GM23338 (cell line): ENCODE results near the gene DNAH11.

ENCODE experiments used
- CREB1 ChIP-seq: fragments of 250-450 bp; sonication (Bioruptor Pico); IDR thresholded peaks from 2 replicates; pipeline ENCODE4 v1.5.0; 2020; ENCODE audit warnings: low read depth, mild to moderate bottlenecking, moderate library complexity
- EZH2 ChIP-seq: fragments of 200-600 bp; sonication (generic); IDR thresholded peaks from one replicate; pipeline ENCODE4 v1.8.0; 2017; ENCODE audit warnings: antibody characterized with exemption, mild to moderate bottlenecking, low read depth; ENCODE audit not compliant: unreplicated experiment
- EZH2phosphoT487 ChIP-seq: fragments of 200-600 bp; sonication (generic); IDR thresholded peaks from one replicate; pipeline ENCODE4 v1.8.1; 2018; ENCODE audit warnings: antibody characterized with exemption; ENCODE audit not compliant: unreplicated experiment
- JUNB ChIP-seq: IDR thresholded peaks from one replicate; pipeline ENCODE4 v1.6.1; 2016; ENCODE audit warnings: antibody characterized with exemption; ENCODE audit not compliant: unreplicated experiment
- POLR2AphosphoS5 ChIP-seq: IDR thresholded peaks from 2 replicates; pipeline ENCODE4 v1.6.1; 2016; ENCODE audit warnings: antibody characterized with exemption, low read depth
- STAT1 ChIP-seq: IDR thresholded peaks from one replicate; pipeline ENCODE4 v1.6.1; 2016; ENCODE audit warnings: antibody characterized with exemption; ENCODE audit not compliant: unreplicated experiment
- ZNF114 ChIP-seq: fragments of 250-450 bp; sonication (Bioruptor Pico); IDR thresholded peaks from 2 replicates; pipeline ENCODE4 v1.5.0; 2020; ENCODE audit warnings: mild to moderate bottlenecking, moderate library complexity
- ZNF331 ChIP-seq: fragments of 250-450 bp; sonication (Bioruptor Pico); IDR thresholded peaks from 2 replicates; pipeline ENCODE4 v1.5.0; 2020; ENCODE audit warnings: low read depth, mild to moderate bottlenecking, moderate library complexity
- TF ChIP-seq, protein P1 (sequence below), 2 experiments: fragments of 200-600 bp in 1 of 2; sonication (generic) in 1 of 2; conservative IDR thresholded peaks; 2 replicates each; pipeline versions ENCODE4 v1.5.1 to v1.6.1; 2016 to 2017; ENCODE audit warnings: antibody characterized with exemption in 2 of 2, low read depth in 2 of 2, mild to moderate bottlenecking in 2 of 2, moderate library complexity in 1 of 2
- TF ChIP-seq, protein P2 (sequence below): IDR thresholded peaks from one replicate; pipeline ENCODE4 v1.6.1; 2018; ENCODE audit warnings: antibody characterized with exemption; ENCODE audit not compliant: unreplicated experiment
- TF ChIP-seq, protein P3 (sequence below): IDR thresholded peaks from 2 replicates; pipeline ENCODE4 v1.6.1; 2016; ENCODE audit warnings: antibody characterized with exemption

DNA sequence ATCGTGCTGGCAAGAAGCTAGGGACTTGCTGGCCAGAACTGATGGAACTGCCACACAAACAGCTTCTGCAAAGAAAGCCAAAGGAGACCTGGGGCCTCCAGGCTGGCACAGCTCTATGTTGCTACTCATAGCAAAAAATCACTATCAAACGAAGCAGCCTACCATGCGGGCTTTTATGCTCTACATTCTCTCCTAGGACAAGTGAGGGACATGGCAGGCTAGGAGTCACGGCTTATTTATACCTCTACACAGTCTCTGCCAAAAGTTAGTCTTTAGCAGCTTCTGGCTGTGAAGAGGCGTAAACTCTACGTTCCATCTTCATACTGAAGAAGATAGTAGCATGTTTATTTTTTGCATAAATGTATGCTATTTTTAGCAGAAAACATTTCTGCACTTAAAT lies 367.4 kb downstream of the DNAH11 start:
- TF ChIP-seq POLR2AphosphoS5 (no peak), CREB1 (CRISPR knock-in tag) (no peak), EZH2 (no peak), EZH2phosphoT487 (no peak), JUNB (no peak), ZNF114 (CRISPR knock-in tag) (no peak), STAT1 (no peak), ZNF331 (CRISPR knock-in tag) (no peak)
- TF ChIP-seq, protein P1, sequence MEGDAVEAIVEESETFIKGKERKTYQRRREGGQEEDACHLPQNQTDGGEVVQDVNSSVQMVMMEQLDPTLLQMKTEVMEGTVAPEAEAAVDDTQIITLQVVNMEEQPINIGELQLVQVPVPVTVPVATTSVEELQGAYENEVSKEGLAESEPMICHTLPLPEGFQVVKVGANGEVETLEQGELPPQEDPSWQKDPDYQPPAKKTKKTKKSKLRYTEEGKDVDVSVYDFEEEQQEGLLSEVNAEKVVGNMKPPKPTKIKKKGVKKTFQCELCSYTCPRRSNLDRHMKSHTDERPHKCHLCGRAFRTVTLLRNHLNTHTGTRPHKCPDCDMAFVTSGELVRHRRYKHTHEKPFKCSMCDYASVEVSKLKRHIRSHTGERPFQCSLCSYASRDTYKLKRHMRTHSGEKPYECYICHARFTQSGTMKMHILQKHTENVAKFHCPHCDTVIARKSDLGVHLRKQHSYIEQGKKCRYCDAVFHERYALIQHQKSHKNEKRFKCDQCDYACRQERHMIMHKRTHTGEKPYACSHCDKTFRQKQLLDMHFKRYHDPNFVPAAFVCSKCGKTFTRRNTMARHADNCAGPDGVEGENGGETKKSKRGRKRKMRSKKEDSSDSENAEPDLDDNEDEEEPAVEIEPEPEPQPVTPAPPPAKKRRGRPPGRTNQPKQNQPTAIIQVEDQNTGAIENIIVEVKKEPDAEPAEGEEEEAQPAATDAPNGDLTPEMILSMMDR (conservative IDR thresholded peaks at IDR 0.05; ENCODE audit: low read depth in 2 of 2), result no peak
- TF ChIP-seq, protein P2, sequence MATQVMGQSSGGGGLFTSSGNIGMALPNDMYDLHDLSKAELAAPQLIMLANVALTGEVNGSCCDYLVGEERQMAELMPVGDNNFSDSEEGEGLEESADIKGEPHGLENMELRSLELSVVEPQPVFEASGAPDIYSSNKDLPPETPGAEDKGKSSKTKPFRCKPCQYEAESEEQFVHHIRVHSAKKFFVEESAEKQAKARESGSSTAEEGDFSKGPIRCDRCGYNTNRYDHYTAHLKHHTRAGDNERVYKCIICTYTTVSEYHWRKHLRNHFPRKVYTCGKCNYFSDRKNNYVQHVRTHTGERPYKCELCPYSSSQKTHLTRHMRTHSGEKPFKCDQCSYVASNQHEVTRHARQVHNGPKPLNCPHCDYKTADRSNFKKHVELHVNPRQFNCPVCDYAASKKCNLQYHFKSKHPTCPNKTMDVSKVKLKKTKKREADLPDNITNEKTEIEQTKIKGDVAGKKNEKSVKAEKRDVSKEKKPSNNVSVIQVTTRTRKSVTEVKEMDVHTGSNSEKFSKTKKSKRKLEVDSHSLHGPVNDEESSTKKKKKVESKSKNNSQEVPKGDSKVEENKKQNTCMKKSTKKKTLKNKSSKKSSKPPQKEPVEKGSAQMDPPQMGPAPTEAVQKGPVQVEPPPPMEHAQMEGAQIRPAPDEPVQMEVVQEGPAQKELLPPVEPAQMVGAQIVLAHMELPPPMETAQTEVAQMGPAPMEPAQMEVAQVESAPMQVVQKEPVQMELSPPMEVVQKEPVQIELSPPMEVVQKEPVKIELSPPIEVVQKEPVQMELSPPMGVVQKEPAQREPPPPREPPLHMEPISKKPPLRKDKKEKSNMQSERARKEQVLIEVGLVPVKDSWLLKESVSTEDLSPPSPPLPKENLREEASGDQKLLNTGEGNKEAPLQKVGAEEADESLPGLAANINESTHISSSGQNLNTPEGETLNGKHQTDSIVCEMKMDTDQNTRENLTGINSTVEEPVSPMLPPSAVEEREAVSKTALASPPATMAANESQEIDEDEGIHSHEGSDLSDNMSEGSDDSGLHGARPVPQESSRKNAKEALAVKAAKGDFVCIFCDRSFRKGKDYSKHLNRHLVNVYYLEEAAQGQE, result no peak
- TF ChIP-seq, protein P3, sequence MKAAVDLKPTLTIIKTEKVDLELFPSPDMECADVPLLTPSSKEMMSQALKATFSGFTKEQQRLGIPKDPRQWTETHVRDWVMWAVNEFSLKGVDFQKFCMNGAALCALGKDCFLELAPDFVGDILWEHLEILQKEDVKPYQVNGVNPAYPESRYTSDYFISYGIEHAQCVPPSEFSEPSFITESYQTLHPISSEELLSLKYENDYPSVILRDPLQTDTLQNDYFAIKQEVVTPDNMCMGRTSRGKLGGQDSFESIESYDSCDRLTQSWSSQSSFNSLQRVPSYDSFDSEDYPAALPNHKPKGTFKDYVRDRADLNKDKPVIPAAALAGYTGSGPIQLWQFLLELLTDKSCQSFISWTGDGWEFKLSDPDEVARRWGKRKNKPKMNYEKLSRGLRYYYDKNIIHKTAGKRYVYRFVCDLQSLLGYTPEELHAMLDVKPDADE, result no peak
